ENCODE data around the gene MYCBP. TPM values are rescaled to one million over a fixed set of nuclear protein-coding genes. Genes with fewer than 3 reads are reported as not detected.

MYCBP gene
- total RNA-seq, 1 experiment from 2014 or later, result 17.4 TPM

DNA sequence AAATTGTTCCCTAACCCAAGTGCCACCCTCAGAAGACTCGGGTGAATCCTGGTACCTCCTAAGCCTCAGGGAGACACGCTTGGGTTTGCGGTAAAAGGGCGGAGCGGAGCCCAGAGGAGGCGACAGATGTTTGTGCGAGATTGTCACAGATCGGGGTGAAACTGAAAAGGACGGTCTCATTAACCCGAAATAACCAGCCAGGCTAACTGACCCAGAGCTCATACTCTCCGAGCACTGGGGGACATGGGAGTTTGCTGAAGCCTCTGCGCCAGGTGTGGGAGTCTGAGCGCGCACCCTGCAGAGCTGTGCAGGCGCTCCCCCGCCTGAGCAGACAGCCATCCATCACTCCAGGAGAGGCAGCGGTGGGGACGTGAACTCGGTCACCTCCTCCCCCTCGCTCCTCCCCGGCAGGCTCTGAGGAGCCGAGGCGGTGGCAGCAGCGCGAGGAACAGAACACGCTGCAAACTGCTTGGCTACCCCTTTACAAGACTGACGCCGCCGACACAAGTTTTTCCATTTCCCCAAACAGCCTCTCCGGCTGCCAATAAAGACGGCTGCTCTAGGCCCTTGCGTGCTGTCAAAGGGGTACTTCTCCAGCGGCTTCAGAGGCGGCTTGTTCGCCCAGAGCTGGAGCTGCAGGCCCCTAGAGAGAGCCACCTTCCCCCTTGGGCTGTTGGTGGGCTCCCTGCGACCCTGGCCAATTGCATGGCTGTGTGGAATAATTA lies 57.1 kb downstream of the MYCBP start:
- H3K27me3 ChIP-seq (ENCODE audit: control insufficient read depth, insufficient read depth, low read length), result peaks cover 36% of the 10 kb centered on the region
- POLR2A ChIA-PET, result no interaction called here
- CTCF ChIA-PET, result no interaction called here
- TF ChIP-seq SIN3A (IDR thresholded peaks at IDR 0.05; ENCODE audit: borderline replicate concordance, insufficient read depth, low read depth, low read length), result no peak
- no peak for TF ChIP-seq POLR2AphosphoS5 (IDR thresholded peaks at IDR 0.05; ENCODE audit: low read depth, low read length)
- no peak for TF ChIP-seq REST (IDR thresholded peaks at IDR 0.05; ENCODE audit: insufficient read depth in 1 of 2, low read depth in 2 of 2, low read length in 1 of 2)
- TF ChIP-seq CTCF (IDR thresholded peaks at IDR 0.05), result no peak
- TF ChIP-seq TCF7L2 (IDR thresholded peaks at IDR 0.05; ENCODE audit: low read depth, low read length), result no peak
- intact Hi-C loops (cut with micrococcal nuclease; ENCODE audit: unreplicated experiment) (no loop called here), in situ Hi-C loops (cut with HindIII; ENCODE audit: low pct_unique_long_range_greater_than_20kb, low sequenced_read_pairs) (no loop called here)
- DNase-seq (ENCODE audit: low read depth, low spot score), result no peak
- 0 out of 2 replicates have a peak, but pooled peaks have one; percentile 39 for ATAC-seq
- no peaks in the 10 kb centered on the region for H3K9me3 ChIP-seq (ENCODE audit: control insufficient read depth, insufficient read depth, low read depth, low read length)
- BruUV-seq (replicated peaks), result no TSS peak
- 0 out of 2 replicates have a peak, but pooled peaks cover 2% of the 10 kb centered on the region for H3K36me3 ChIP-seq (ENCODE audit: control insufficient read depth, insufficient read depth, low read length)
- no peak overlapping the region for H3K4me3 ChIP-seq (ENCODE audit: low read depth in 2 of 2, low read length in 2 of 2)
- H3K27ac ChIP-seq (ENCODE audit: low read length), result no peak overlapping the region
- H3K4me1 ChIP-seq (ENCODE audit: control insufficient read depth, insufficient read depth, low read length), result peaks cover 6% of the 10 kb centered on the region; the same call in 1 of the 2 replicates

DNA sequence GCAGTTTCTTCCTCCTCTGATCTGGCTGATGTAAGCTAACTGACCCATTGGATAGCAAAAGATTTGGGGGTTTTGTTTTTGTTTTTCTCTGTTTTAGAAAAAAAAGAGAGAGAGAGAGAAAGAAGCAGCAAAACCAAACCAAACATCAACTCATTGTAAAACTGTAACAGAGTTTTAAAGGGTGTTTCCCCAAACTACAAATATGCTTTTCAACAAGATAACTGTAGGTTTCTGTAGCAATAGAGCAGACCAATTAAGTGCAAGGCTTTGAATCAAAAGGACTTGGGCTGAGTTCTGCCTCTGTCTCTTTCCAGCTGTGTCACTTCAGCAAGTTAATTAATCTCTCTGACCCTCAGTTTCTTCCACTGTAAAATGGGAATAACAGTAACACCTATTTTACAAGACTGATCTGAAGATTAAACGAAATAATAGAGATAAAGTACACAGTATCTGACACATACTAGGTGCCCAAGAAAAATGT lies 58.1 kb downstream of the MYCBP start:
- Histone ChIP-seq H3K27ac (ENCODE audit: low read length) (no peak overlapping the region), H3K4me1 (ENCODE audit: control insufficient read depth, insufficient read depth, low read length) (peaks cover 6% of the 10 kb centered on the region; the same call in 1 of the 2 replicates), H3K27me3 (ENCODE audit: control insufficient read depth, insufficient read depth, low read length) (peaks cover 42% of the 10 kb centered on the region), H3K9me3 (ENCODE audit: control insufficient read depth, insufficient read depth, low read depth, low read length) (no peaks in the 10 kb centered on the region), H3K36me3 (ENCODE audit: control insufficient read depth, insufficient read depth, low read length) (0 out of 2 replicates have a peak, but pooled peaks cover 2% of the 10 kb centered on the region), H3K4me3 (ENCODE audit: low read depth in 2 of 2, low read length in 2 of 2) (no peak overlapping the region)
- ATAC-seq (no peak), DNase-seq (ENCODE audit: low read depth, low spot score) (no peak)
- intact Hi-C loops (cut with micrococcal nuclease; ENCODE audit: unreplicated experiment) (no loop called here), in situ Hi-C loops (cut with HindIII; ENCODE audit: low pct_unique_long_range_greater_than_20kb, low sequenced_read_pairs) (no loop called here)
- ChIA-PET CTCF (no interaction called here), POLR2A (no interaction called here)
- no TSS peak for BruUV-seq (replicated peaks)
- TF ChIP-seq REST (IDR thresholded peaks at IDR 0.05; ENCODE audit: insufficient read depth in 1 of 2, low read depth in 2 of 2, low read length in 1 of 2), result no peak
- TF ChIP-seq TCF7L2 (IDR thresholded peaks at IDR 0.05; ENCODE audit: low read depth, low read length), result no peak
- TF ChIP-seq POLR2AphosphoS5 (IDR thresholded peaks at IDR 0.05; ENCODE audit: low read depth, low read length), result no peak
- TF ChIP-seq SIN3A (IDR thresholded peaks at IDR 0.05; ENCODE audit: borderline replicate concordance, insufficient read depth, low read depth, low read length), result no peak
- no peak for TF ChIP-seq CTCF (IDR thresholded peaks at IDR 0.05)
